Measurements from ENCODE around the gene CNGB1. TPM values are rescaled to one million over a fixed set of nuclear protein-coding genes. Genes with fewer than 3 reads are reported as not detected.

CNGB1 gene
- total and polyA plus RNA-seq, 8 donors: 0.08 to 18.0 (median 0.73) TPM; not detected in 5

GRCh38 chr16:58000706-58001676 lies 30.1 kb upstream of the CNGB1 start, which contains the start of gene USB1:
USB1 (plus strand) TSS chr16:58001407; CDS start chr16:58001484, 77 bp downstream.
- peak within 1 kb of the TSS; percentile 60 to 84 (median 73) for H3K4me3 ChIP-seq
- H3K27ac ChIP-seq: peak within 1 kb of the TSS; percentile 88 to 94 (median 92)
- TF ChIP-seq CTCF (IDR thresholded peaks at IDR 0.05): peak in 5 of 7 experiments; percentile 26 to 88 (median 61)
- TF ChIP-seq POLR2A (IDR thresholded peaks at IDR 0.05): no peak
- peak in 2 of 3 donors; percentile 72 to 87 for TF ChIP-seq POLR2AphosphoS5 (IDR thresholded peaks at IDR 0.05)
- no peaks in the 10 kb centered on the region for H3K9me3 ChIP-seq
- H3K4me1 ChIP-seq: peaks cover 25 to 51% (median 44%) of the 10 kb centered on the region in 4 donors
- intact Hi-C loops (cut with DNase I; ENCODE audit: low total_unique reads): loop anchor here (10.0 kb wide), 1 partner anchor 246 kb away; no protein-coding TSS in a partner anchor
- WGBS, 5 donors: 0 to 1% (median 0%) methylated on average over 27 to 81 of the region's 81 CpGs
- H3K27me3 ChIP-seq: no peaks in the 10 kb centered on the region
- peaks cover 21 to 44% (median 38%) of the 10 kb centered on the region in 4 donors for H3K36me3 ChIP-seq
- peak; percentile 89 to 95 for DNase-seq

GRCh38 chr16:57999971-58000705 lies 29.2 kb upstream of the CNGB1 start, which contains the start of gene ZNF319:
ZNF319 (minus strand) TSS chr16:58000672; CDS start chr16:57998265, 2,407 bp downstream.
- TF ChIP-seq POLR2AphosphoS5 (IDR thresholded peaks at IDR 0.05) (peak in 1 of 3 donors; percentile 35), CTCF (IDR thresholded peaks at IDR 0.05) (no peak)
- peaks cover 25 to 56% (median 48%) of the 10 kb centered on the region in 4 donors for H3K4me1 ChIP-seq
- H3K27me3 ChIP-seq: no peaks in the 10 kb centered on the region
- 0 to 3% (median 1%) methylated on average over 10 to 94 of the region's 95 CpGs for WGBS, 5 donors
- peaks cover 26 to 48% (median 45%) of the 10 kb centered on the region in 4 donors for H3K36me3 ChIP-seq
- no peaks in the 10 kb centered on the region for H3K9me3 ChIP-seq
- H3K4me3 ChIP-seq: peak within 1 kb of the TSS; percentile 60 to 84 (median 73)
- peak within 1 kb of the TSS; percentile 88 to 94 (median 92) for H3K27ac ChIP-seq
- intact Hi-C loops (cut with DNase I; ENCODE audit: low total_unique reads): loop anchor here (5.0 to 10.0 kb wide), 2 partner anchors 98 to 245 kb away; no protein-coding TSS in a partner anchor
- DNase-seq: no peak

- TF ChIP-seq POLR2AphosphoS5 (IDR thresholded peaks at IDR 0.05): no peak
- TF ChIP-seq EP300 (IDR thresholded peaks at IDR 0.05): no peak
- no peak for TF ChIP-seq POLR2A (IDR thresholded peaks at IDR 0.05)
- no peak for TF ChIP-seq CTCF (IDR thresholded peaks at IDR 0.05)
- H3K4me1 ChIP-seq: peaks cover 20 to 56% (median 46%) of the 10 kb centered on the region in 4 donors
- DNase-seq: peak in 1 of 2 donors; percentile 49
- H3K36me3 ChIP-seq: peaks cover 26 to 51% (median 49%) of the 10 kb centered on the region in 4 donors
- peak overlapping the region; percentile 60 to 84 (median 73) for H3K4me3 ChIP-seq
- H3K27ac ChIP-seq: peak overlapping the region; percentile 75 to 94 (median 90)
- 11 to 24% (median 17%) methylated on average over 6 of the region's 6 CpGs for WGBS, 5 donors
- no peaks in the 10 kb centered on the region for H3K27me3 ChIP-seq
- H3K9me3 ChIP-seq: no peaks in the 10 kb centered on the region
- intact Hi-C loops (cut with DNase I; ENCODE audit: low total_unique reads): loop anchor here (5.0 kb wide), 1 partner anchor 97 kb away; no protein-coding TSS in a partner anchor
Observed at GRCh38 chr16:57999366-57999970, 28.5 kb upstream of the CNGB1 start.
